Measurements from ENCODE around the gene SH2D4B. TPM values are rescaled to one million over a fixed set of nuclear protein-coding genes. Genes with fewer than 3 reads are reported as not detected.

Gene SH2D4B
- total RNA-seq, 1 experiment from 2014 or later = 0.10 TPM

DNA sequence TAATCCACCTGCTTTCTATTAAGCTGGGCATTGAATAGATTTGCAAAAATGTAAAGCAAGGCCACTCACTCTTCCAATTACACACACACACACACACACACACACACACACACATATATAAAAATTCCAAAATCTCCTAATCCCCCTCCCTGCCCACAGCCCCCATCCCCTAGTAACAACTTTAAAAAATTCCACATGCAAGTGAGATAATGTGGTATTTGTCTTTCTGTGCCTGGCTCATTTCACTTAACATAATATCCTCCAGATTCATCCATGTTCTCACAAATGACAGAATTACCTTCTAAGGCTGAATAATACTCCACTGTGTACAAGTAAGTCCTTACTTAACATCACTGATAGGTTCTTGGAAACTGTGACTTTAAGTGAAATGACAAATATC lies 24.2 kb downstream of the SH2D4B start:
- H3K27ac ChIP-seq (ENCODE audit: low read length) = no peak overlapping the region

DNA sequence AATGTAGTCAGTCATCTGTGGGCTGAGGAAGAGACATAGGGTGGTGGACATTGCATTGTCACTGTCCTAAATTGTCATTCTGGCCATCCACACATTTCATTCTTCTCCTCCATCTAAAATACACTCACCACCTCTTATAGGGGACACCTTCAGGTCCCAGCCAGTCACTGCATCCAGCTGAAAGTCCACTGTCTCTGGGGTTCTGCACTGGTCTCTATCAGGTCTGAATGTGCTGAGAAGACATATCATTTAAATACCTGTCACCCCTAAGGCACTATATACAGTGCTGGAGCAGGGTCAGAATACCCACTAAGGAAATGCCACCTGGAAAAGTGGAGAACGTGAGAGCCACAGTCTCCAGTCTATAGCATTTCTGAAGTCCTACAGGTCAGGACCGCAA lies 29.6 kb downstream of the SH2D4B start:
- DNase-seq (ENCODE audit: low read depth, low spot score) (no peak), ATAC-seq (0 out of 2 replicates have a peak, but pooled peaks have one; percentile 12)
- H3K4me1 ChIP-seq (ENCODE audit: control insufficient read depth, insufficient read depth, low read length) = no peaks in the 10 kb centered on the region
- H3K9me3 ChIP-seq (ENCODE audit: control insufficient read depth, insufficient read depth, low read depth, low read length) = no peaks in the 10 kb centered on the region
- H3K4me3 ChIP-seq (ENCODE audit: low read depth in 2 of 2, low read length in 2 of 2) = no peak overlapping the region
- no peak for TF ChIP-seq REST (IDR thresholded peaks at IDR 0.05; ENCODE audit: insufficient read depth in 1 of 2, low read depth in 2 of 2, low read length in 1 of 2)
- TF ChIP-seq, protein P1, sequence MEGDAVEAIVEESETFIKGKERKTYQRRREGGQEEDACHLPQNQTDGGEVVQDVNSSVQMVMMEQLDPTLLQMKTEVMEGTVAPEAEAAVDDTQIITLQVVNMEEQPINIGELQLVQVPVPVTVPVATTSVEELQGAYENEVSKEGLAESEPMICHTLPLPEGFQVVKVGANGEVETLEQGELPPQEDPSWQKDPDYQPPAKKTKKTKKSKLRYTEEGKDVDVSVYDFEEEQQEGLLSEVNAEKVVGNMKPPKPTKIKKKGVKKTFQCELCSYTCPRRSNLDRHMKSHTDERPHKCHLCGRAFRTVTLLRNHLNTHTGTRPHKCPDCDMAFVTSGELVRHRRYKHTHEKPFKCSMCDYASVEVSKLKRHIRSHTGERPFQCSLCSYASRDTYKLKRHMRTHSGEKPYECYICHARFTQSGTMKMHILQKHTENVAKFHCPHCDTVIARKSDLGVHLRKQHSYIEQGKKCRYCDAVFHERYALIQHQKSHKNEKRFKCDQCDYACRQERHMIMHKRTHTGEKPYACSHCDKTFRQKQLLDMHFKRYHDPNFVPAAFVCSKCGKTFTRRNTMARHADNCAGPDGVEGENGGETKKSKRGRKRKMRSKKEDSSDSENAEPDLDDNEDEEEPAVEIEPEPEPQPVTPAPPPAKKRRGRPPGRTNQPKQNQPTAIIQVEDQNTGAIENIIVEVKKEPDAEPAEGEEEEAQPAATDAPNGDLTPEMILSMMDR (IDR thresholded peaks at IDR 0.05) = peak; percentile 36; the same call in 1 of the 2 replicates
- H3K27ac ChIP-seq (ENCODE audit: low read length) = no peak overlapping the region
- ChIA-PET POLR2A (no interaction called here), CTCF (no interaction called here)
- no peaks in the 10 kb centered on the region for H3K36me3 ChIP-seq (ENCODE audit: control insufficient read depth, insufficient read depth, low read length)
- H3K27me3 ChIP-seq (ENCODE audit: control insufficient read depth, insufficient read depth, low read length) = peaks cover 20% of the 10 kb centered on the region
- in situ Hi-C loops (cut with HindIII; ENCODE audit: low pct_unique_long_range_greater_than_20kb, low sequenced_read_pairs) = no loop called here
- intact Hi-C loops (cut with micrococcal nuclease; ENCODE audit: unreplicated experiment) = no loop called here
- no TSS peak for BruUV-seq (replicated peaks)

More for the DNA sequence above, 24.2 kb downstream of the SH2D4B start:
- no peak for DNase-seq (ENCODE audit: low read depth, low spot score)
- in situ Hi-C loops (cut with HindIII; ENCODE audit: low pct_unique_long_range_greater_than_20kb, low sequenced_read_pairs) (no loop called here), intact Hi-C loops (cut with micrococcal nuclease; ENCODE audit: unreplicated experiment) (no loop called here)
- ChIA-PET POLR2A (no interaction called here), CTCF (no interaction called here)
- no peaks in the 10 kb centered on the region for H3K4me1 ChIP-seq (ENCODE audit: control insufficient read depth, insufficient read depth, low read length)
- H3K36me3 ChIP-seq (ENCODE audit: control insufficient read depth, insufficient read depth, low read length) = no peaks in the 10 kb centered on the region
- BruUV-seq (replicated peaks) = no TSS peak
- no peak for ATAC-seq
- TF ChIP-seq POLR2AphosphoS5 (IDR thresholded peaks at IDR 0.05; ENCODE audit: low read depth, low read length) = no peak
- no peak for TF ChIP-seq REST (IDR thresholded peaks at IDR 0.05; ENCODE audit: insufficient read depth in 1 of 2, low read depth in 2 of 2, low read length in 1 of 2)
- TF ChIP-seq TCF7L2 (IDR thresholded peaks at IDR 0.05; ENCODE audit: low read depth, low read length) = no peak
- TF ChIP-seq, protein P1 (IDR thresholded peaks at IDR 0.05) = no peak
- peaks cover 26% of the 10 kb centered on the region for H3K27me3 ChIP-seq (ENCODE audit: control insufficient read depth, insufficient read depth, low read length)
- no peaks in the 10 kb centered on the region for H3K9me3 ChIP-seq (ENCODE audit: control insufficient read depth, insufficient read depth, low read depth, low read length)
- H3K4me3 ChIP-seq (ENCODE audit: low read depth in 2 of 2, low read length in 2 of 2) = no peak overlapping the region
